Activated CD8-positive, alpha-beta memory T cell treated with anti-CD3 and anti-CD28 coated beads for 1 hour (primary cell): ENCODE results near the gene NUTM2G.
"Not testable (repeated sequence)": the region's sequence is repeated elsewhere in the genome, so short reads cannot be mapped to it uniquely, and the experiment has no call there.

Source experiments
- DNase-seq, 2 donors: peaks; one replicate each; pipeline ENCODE4 v3.0.0-alpha.2; 2020; ENCODE audit warnings: low read depth in 1 of 2; ENCODE audit errors: extremely low read depth in 1 of 2

The NUTM2G gene

GRCh38 chr9:96928543-96928942 is at the start of gene NUTM2G:
Gene NUTM2G, plus strand, starts transcription at chr9:96928843. Its CDS starts 182 bp downstream, at chr9:96929025.
- DNase-seq, result not testable (repeated sequence)

- no peak for DNase-seq
Measured at GRCh38 chr9:96883922-96884321, 44.7 kb upstream of the NUTM2G start.

- no peak for DNase-seq
Measured at GRCh38 chr9:96884443-96884842, 44.2 kb upstream of the NUTM2G start.

GRCh38 chr9:96885424-96885823 is 43.2 kb upstream of the NUTM2G start:
- no peak for DNase-seq

- no peak for DNase-seq
Measured at GRCh38 chr9:96888591-96888990, 40.1 kb upstream of the NUTM2G start.

GRCh38 chr9:96892131-96892530 is 36.5 kb upstream of the NUTM2G start:
- DNase-seq, result no peak

GRCh38 chr9:96900010-96900409 is 28.6 kb upstream of the NUTM2G start:
- not testable (repeated sequence) for DNase-seq

GRCh38 chr9:96904947-96905722 is 23.5 kb upstream of the NUTM2G start:
- not testable (repeated sequence) for DNase-seq

GRCh38 chr9:96908479-96908878 is 20.2 kb upstream of the NUTM2G start:
- not testable (repeated sequence) for DNase-seq

GRCh38 chr9:96915539-96915938 is 13.1 kb upstream of the NUTM2G start:
- DNase-seq, result not testable (repeated sequence)

- DNase-seq, result not testable (repeated sequence)
Measured at GRCh38 chr9:96916531-96916930, 12.1 kb upstream of the NUTM2G start.

- DNase-seq, result not testable (repeated sequence)
Measured at GRCh38 chr9:96918550-96918949, 10.1 kb upstream of the NUTM2G start.

- not testable (repeated sequence) for DNase-seq
Measured at GRCh38 chr9:96920803-96921202, 7.8 kb upstream of the NUTM2G start.

- not testable (repeated sequence) for DNase-seq
Measured at GRCh38 chr9:96925587-96925986, 3.1 kb upstream of the NUTM2G start.

- DNase-seq, result not testable (repeated sequence)
Measured at GRCh38 chr9:96931665-96932064, 3.0 kb downstream of the NUTM2G start.

GRCh38 chr9:96934097-96934496 is 5.5 kb downstream of the NUTM2G start:
- DNase-seq, result not testable (repeated sequence)

GRCh38 chr9:96934706-96935105 is 6.1 kb downstream of the NUTM2G start:
- DNase-seq, result not testable (repeated sequence)

- DNase-seq, result not testable (repeated sequence)
Measured at GRCh38 chr9:96935401-96935800, 6.8 kb downstream of the NUTM2G start.

GRCh38 chr9:96937442-96937841 is 8.8 kb downstream of the NUTM2G start:
- DNase-seq, result not testable (repeated sequence)

GRCh38 chr9:96938957-96939665 is 10.5 kb downstream of the NUTM2G start:
- DNase-seq, result not testable (repeated sequence)

GRCh38 chr9:96940982-96941381 is 12.3 kb downstream of the NUTM2G start:
- DNase-seq, result not testable (repeated sequence)

- not testable (repeated sequence) for DNase-seq
Measured at GRCh38 chr9:96941628-96942027, 13.0 kb downstream of the NUTM2G start.
